ENCODE results near the gene SMG5. TPM values are rescaled to one million over a fixed set of nuclear protein-coding genes. Genes with fewer than 3 reads are reported as not detected.

The SMG5 gene
- total RNA-seq, 4 donors from 2014 or later = 58.0 to 85.8 (median 67.5) TPM

- Histone ChIP-seq H3K36me3 (peaks cover 10 to 100% (median 40%) of the 10 kb centered on the region in 3 donors), H3K27me3 (no peaks in the 10 kb centered on the region), H3K9me3 (no peaks in the 10 kb centered on the region), H3K27ac (peak overlapping the region in 2 of 4 donors; percentile 43 to 56), H3K4me3 (no peak overlapping the region), H3K4me1 (peaks cover 0 to 15% (median 0%) of the 10 kb centered on the region in 4 donors)
- no peak for DNase-seq (ENCODE audit: low spot score in 2 of 2)
- whole genome bisulfite sequencing, 2 donors = 62 to 69% methylated on average over 2 of the region's 2 CpGs
- TF ChIP-seq, protein P1, sequence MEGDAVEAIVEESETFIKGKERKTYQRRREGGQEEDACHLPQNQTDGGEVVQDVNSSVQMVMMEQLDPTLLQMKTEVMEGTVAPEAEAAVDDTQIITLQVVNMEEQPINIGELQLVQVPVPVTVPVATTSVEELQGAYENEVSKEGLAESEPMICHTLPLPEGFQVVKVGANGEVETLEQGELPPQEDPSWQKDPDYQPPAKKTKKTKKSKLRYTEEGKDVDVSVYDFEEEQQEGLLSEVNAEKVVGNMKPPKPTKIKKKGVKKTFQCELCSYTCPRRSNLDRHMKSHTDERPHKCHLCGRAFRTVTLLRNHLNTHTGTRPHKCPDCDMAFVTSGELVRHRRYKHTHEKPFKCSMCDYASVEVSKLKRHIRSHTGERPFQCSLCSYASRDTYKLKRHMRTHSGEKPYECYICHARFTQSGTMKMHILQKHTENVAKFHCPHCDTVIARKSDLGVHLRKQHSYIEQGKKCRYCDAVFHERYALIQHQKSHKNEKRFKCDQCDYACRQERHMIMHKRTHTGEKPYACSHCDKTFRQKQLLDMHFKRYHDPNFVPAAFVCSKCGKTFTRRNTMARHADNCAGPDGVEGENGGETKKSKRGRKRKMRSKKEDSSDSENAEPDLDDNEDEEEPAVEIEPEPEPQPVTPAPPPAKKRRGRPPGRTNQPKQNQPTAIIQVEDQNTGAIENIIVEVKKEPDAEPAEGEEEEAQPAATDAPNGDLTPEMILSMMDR (IDR thresholded peaks at IDR 0.05) = no peak
- TF ChIP-seq EP300 (IDR thresholded peaks at IDR 0.05) (no peak), POLR2A (IDR thresholded peaks at IDR 0.05) (no peak)
Measured at GRCh38 chr1:156260896-156261295, 21.7 kb downstream of the SMG5 start.

DNA sequence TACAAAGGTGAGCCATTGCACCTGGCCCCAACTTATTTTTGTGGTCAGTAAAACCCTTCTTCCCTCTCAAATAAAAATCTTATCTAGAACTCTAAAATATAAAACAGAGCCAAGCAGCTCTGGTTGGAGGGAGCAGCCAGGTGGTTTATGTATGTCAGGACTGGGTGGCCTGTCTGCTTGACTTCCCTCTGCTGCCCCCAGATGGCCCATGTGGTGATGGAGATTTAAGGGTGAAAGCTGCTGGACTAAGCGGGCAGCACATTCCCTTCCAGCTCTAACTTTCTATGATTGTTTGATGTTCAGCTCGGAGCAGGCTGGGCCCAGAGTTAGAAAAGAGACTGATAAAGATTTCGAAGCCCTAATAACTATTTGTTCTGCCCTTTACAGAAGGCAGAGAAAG is 22.8 kb downstream of the SMG5 start:
- peak overlapping the region in 1 of 4 donors; percentile 56 for H3K27ac ChIP-seq
- H3K4me3 ChIP-seq = no peak overlapping the region
- H3K27me3 ChIP-seq = no peaks in the 10 kb centered on the region
- TF ChIP-seq EP300 (IDR thresholded peaks at IDR 0.05) (no peak), POLR2A (IDR thresholded peaks at IDR 0.05) (no peak)
- TF ChIP-seq, protein P1 (IDR thresholded peaks at IDR 0.05) = no peak
- H3K9me3 ChIP-seq = no peaks in the 10 kb centered on the region
- H3K4me1 ChIP-seq = peaks cover 0 to 15% (median 0%) of the 10 kb centered on the region in 4 donors
- 64 to 65% methylated on average over 3 of the region's 3 CpGs for WGBS, 2 donors
- H3K36me3 ChIP-seq = peaks cover 10 to 100% (median 34%) of the 10 kb centered on the region in 3 donors
- no peak for DNase-seq (ENCODE audit: low spot score in 2 of 2)

DNA sequence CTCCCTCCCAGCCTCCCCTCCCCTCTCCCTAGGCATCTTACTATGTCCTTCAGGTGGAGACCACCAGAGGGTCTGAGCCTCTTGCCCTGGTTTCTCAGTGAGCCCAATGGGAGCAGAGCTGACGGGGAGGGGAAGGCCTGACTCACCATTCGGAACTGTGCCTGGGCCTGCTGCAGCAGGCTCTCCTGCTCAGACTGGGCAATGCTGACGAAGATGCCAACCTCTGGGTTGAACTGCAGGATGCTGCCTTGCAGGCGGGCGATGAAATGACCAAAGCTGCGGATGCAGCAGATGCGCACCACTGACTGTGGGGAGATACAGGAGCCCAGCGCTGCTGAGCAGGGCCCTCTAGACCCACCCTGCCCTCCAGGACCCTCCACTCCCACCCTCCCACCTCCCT is 23.8 kb downstream of the SMG5 start:
- TF ChIP-seq EP300 (IDR thresholded peaks at IDR 0.05) (no peak), POLR2A (IDR thresholded peaks at IDR 0.05) (no peak)
- TF ChIP-seq, protein P1 (IDR thresholded peaks at IDR 0.05) = no peak
- Histone ChIP-seq H3K9me3 (no peaks in the 10 kb centered on the region), H3K4me3 (no peak overlapping the region), H3K27ac (no peak overlapping the region), H3K4me1 (peaks cover 0 to 15% (median 0%) of the 10 kb centered on the region in 4 donors), H3K27me3 (no peaks in the 10 kb centered on the region), H3K36me3 (peaks cover 10 to 98% (median 40%) of the 10 kb centered on the region in 3 donors)
- no peak for DNase-seq (ENCODE audit: low spot score in 2 of 2)
- 94 to 100% methylated on average over 6 to 8 of the region's 8 CpGs for WGBS, 2 donors

DNA sequence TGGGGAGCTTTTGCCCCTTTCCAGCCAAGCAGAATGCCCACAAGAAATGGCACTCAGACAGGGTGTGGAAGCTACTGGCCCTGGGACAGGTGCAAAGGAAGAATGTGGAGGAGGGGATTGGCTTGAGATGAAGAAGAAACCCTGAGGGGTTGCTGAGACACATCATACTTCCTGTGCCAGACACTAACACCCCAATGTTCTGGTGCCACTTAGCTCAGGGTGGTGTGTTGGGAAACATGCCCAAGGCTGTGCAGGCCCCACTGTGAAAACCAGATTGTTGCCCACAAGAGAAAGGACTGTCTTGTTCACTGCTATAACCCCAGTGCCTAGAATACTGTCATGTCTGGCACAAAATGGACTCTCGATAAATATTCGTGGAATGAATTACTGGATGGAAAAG is 24.9 kb downstream of the SMG5 start:
- Histone ChIP-seq H3K4me1 (peaks cover 0 to 13% (median 0%) of the 10 kb centered on the region in 4 donors), H3K27me3 (no peaks in the 10 kb centered on the region), H3K9me3 (no peaks in the 10 kb centered on the region), H3K27ac (no peak overlapping the region), H3K4me3 (no peak overlapping the region), H3K36me3 (peaks cover 7 to 98% (median 50%) of the 10 kb centered on the region in 3 donors)
- DNase-seq (ENCODE audit: low spot score in 2 of 2) = no peak
- no peak for TF ChIP-seq POLR2A (IDR thresholded peaks at IDR 0.05)
- TF ChIP-seq, protein P1 (IDR thresholded peaks at IDR 0.05) = no peak
- WGBS, 2 donors = 79 to 90% methylated on average over 2 of the region's 2 CpGs

GRCh38 chr1:156253634-156254033 is 29.0 kb downstream of the SMG5 start:
- H3K4me1 ChIP-seq = peaks cover 0 to 35% (median 0%) of the 10 kb centered on the region in 4 donors
- H3K36me3 ChIP-seq = peaks cover 0 to 96% (median 40%) of the 10 kb centered on the region in 3 donors
- no peak overlapping the region for H3K4me3 ChIP-seq
- no peak for DNase-seq (ENCODE audit: low spot score in 2 of 2)
- H3K27me3 ChIP-seq = no peaks in the 10 kb centered on the region
- H3K27ac ChIP-seq = no peak overlapping the region
- TF ChIP-seq EP300 (IDR thresholded peaks at IDR 0.05) (no peak), POLR2A (IDR thresholded peaks at IDR 0.05) (no peak)
- TF ChIP-seq, protein P1 (IDR thresholded peaks at IDR 0.05) = no peak
- 94 to 97% methylated on average over 3 of the region's 3 CpGs for WGBS, 2 donors
- H3K9me3 ChIP-seq = no peaks in the 10 kb centered on the region

Measured in tibial nerve (tissue), 4 donors.